GM23338 (cell line): Measurements from ENCODE around the gene LIMA1. TPM values are rescaled to one million over a fixed set of nuclear protein-coding genes. Genes with fewer than 3 reads are reported as not detected.

Experiments
- ATAC-seq: fragments of 200-7000 bp; cut with Tn5 transposase; 3 replicates; pipeline ENCODE4 v1.9.1; 2020
- DNase-seq: peaks from one replicate; pipeline ENCODE4 v3.0.0-alpha.2; 2015; ENCODE audit warnings: low spot score
- H2AFZ ChIP-seq: fragments of 200-600 bp; sonication (generic); 2 replicates; pipeline ENCODE4 v1.8.0; 2016; ENCODE audit warnings: antibody characterized with exemption, mild to moderate bottlenecking, moderate library complexity
- H3F3A ChIP-seq: fragments of 200-600 bp; sonication (generic); replicated peaks from 2 replicates; pipeline ENCODE4 v1.8.0; 2017; ENCODE audit warnings: antibody characterized with exemption, mixed run types, low read depth
- H3K27ac ChIP-seq: fragments of 200-600 bp; sonication (generic); 2 replicates; pipeline ENCODE4 v1.6.1; 2016; ENCODE audit warnings: low read depth
- H3K27me3 ChIP-seq: fragments of 200-600 bp; sonication (generic); 2 replicates; pipeline ENCODE4 v1.8.0; 2016; ENCODE audit warnings: mild to moderate bottlenecking, mixed run types, moderate library complexity; ENCODE audit not compliant: insufficient read depth
- H3K36me3 ChIP-seq: fragments of 200-600 bp; sonication (generic); 2 replicates; pipeline ENCODE4 v1.8.0; 2016; ENCODE audit warnings: mild to moderate bottlenecking; ENCODE audit not compliant: insufficient read depth
- H3K4me1 ChIP-seq: fragments of 200-600 bp; sonication (generic); 2 replicates; pipeline ENCODE4 v1.8.0; 2016; ENCODE audit warnings: mild to moderate bottlenecking, moderate library complexity; ENCODE audit not compliant: insufficient read depth
- H3K4me2 ChIP-seq: fragments of 200-600 bp; sonication (generic); 2 replicates; pipeline ENCODE4 v1.7.1; 2017; ENCODE audit warnings: mixed run types
- H3K4me3 ChIP-seq: fragments of 200-600 bp; sonication (generic); 2 replicates; pipeline ENCODE4 v1.6.1; 2016; ENCODE audit warnings: mixed run types
- H3K79me2 ChIP-seq: fragments of 200-600 bp; sonication (generic); replicated peaks from 2 replicates; pipeline ENCODE4 v1.8.0; 2017; ENCODE audit warnings: mild to moderate bottlenecking; ENCODE audit not compliant: insufficient read depth
- H3K9me2 ChIP-seq: fragments of 200-600 bp; sonication (generic); 2 replicates; pipeline ENCODE4 v1.8.0; 2017; ENCODE audit not compliant: insufficient read depth
- H4K20me1 ChIP-seq: fragments of 200-600 bp; sonication (generic); replicated peaks from 2 replicates; pipeline ENCODE4 v1.8.0; 2017; ENCODE audit warnings: mild to moderate bottlenecking; ENCODE audit not compliant: insufficient read depth
- H3K27ac Mint-ChIP-seq: 2 replicates; pipeline ENCODE4 v1.8.0; 2020; ENCODE audit warnings: inconsistent platforms, mild to moderate bottlenecking, moderate library complexity, mixed read lengths
- H3K27me3 Mint-ChIP-seq: 3 replicates; pipeline ENCODE4 v1.8.0; 2022; ENCODE audit warnings: low read depth, mild to moderate bottlenecking, moderate library complexity, mixed read lengths, inconsistent platforms; ENCODE audit not compliant: insufficient read depth, poor library complexity
- H3K36me3 Mint-ChIP-seq: 3 replicates; pipeline ENCODE4 v1.8.0; 2021; ENCODE audit warnings: low read depth, mild to moderate bottlenecking, inconsistent platforms, moderate library complexity, mixed read lengths
- H3K4me1 Mint-ChIP-seq: 3 replicates; pipeline ENCODE4 v1.8.0; 2020; ENCODE audit warnings: mild to moderate bottlenecking, inconsistent platforms, mixed read lengths
- H3K4me3 Mint-ChIP-seq: 3 replicates; pipeline ENCODE4 v1.8.0; 2021; ENCODE audit warnings: moderate library complexity, mild to moderate bottlenecking, inconsistent platforms, mixed read lengths
- H3K9me3 Mint-ChIP-seq: 3 replicates; pipeline ENCODE4 v1.8.0; 2020; ENCODE audit warnings: moderate library complexity, mild to moderate bottlenecking, inconsistent platforms, mixed read lengths
- CREB1 ChIP-seq: fragments of 250-450 bp; sonication (Bioruptor Pico); IDR thresholded peaks from 2 replicates; pipeline ENCODE4 v1.5.0; 2020; ENCODE audit warnings: low read depth, mild to moderate bottlenecking, moderate library complexity
- CTCF ChIP-seq, 2 experiments: fragments of 200-600 bp in 1 of 2; sonication (generic) in 1 of 2; conservative IDR thresholded peaks; 2 replicates each; pipeline versions ENCODE4 v1.5.1 to v1.6.1; 2016 to 2017; ENCODE audit warnings: antibody characterized with exemption in 2 of 2, low read depth in 2 of 2, mild to moderate bottlenecking in 2 of 2, moderate library complexity in 1 of 2
- ETS1 ChIP-seq: IDR thresholded peaks from 2 replicates; pipeline ENCODE4 v1.6.1; 2016; ENCODE audit warnings: antibody characterized with exemption
- EZH2 ChIP-seq: fragments of 200-600 bp; sonication (generic); IDR thresholded peaks from one replicate; pipeline ENCODE4 v1.8.0; 2017; ENCODE audit warnings: antibody characterized with exemption, mild to moderate bottlenecking, low read depth; ENCODE audit not compliant: unreplicated experiment
- EZH2phosphoT487 ChIP-seq: fragments of 200-600 bp; sonication (generic); IDR thresholded peaks from one replicate; pipeline ENCODE4 v1.8.1; 2018; ENCODE audit warnings: antibody characterized with exemption; ENCODE audit not compliant: unreplicated experiment
- JUNB ChIP-seq: IDR thresholded peaks from one replicate; pipeline ENCODE4 v1.6.1; 2016; ENCODE audit warnings: antibody characterized with exemption; ENCODE audit not compliant: unreplicated experiment
- NANOG ChIP-seq: IDR thresholded peaks from 2 replicates; pipeline ENCODE4 v1.6.1; 2016; ENCODE audit warnings: antibody characterized with exemption, borderline replicate concordance
- POLR2AphosphoS5 ChIP-seq: IDR thresholded peaks from 2 replicates; pipeline ENCODE4 v1.6.1; 2016; ENCODE audit warnings: antibody characterized with exemption, low read depth
- REST ChIP-seq: IDR thresholded peaks from one replicate; pipeline ENCODE4 v1.6.1; 2018; ENCODE audit warnings: antibody characterized with exemption; ENCODE audit not compliant: unreplicated experiment
- STAT1 ChIP-seq: IDR thresholded peaks from one replicate; pipeline ENCODE4 v1.6.1; 2016; ENCODE audit warnings: antibody characterized with exemption; ENCODE audit not compliant: unreplicated experiment
- ZNF114 ChIP-seq: fragments of 250-450 bp; sonication (Bioruptor Pico); IDR thresholded peaks from 2 replicates; pipeline ENCODE4 v1.5.0; 2020; ENCODE audit warnings: mild to moderate bottlenecking, moderate library complexity
- ZNF331 ChIP-seq: fragments of 250-450 bp; sonication (Bioruptor Pico); IDR thresholded peaks from 2 replicates; pipeline ENCODE4 v1.5.0; 2020; ENCODE audit warnings: low read depth, mild to moderate bottlenecking, moderate library complexity
- ZNF462 ChIP-seq: fragments of 250-450 bp; sonication (Bioruptor Pico); IDR thresholded peaks from 2 replicates; pipeline ENCODE4 v1.5.0; 2020; ENCODE audit warnings: mild to moderate bottlenecking, moderate library complexity
- polyA plus RNA-seq: library from polyadenylated mRNA; unstranded; fragments of >200 nt; fragmentation: Nextera tagmentation; extraction: Ambion mirVana; gene quantifications from 2 replicates; pipeline ENCODE4 v1.2.1, GENCODE V29; 2016
- total RNA-seq: library from RNA; depleted of rRNA; stranded (reverse); fragments of >200 nt; shearing (Covaris generic); gene quantifications from 2 replicates; pipeline ENCODE4 v1.2.3, GENCODE V29; 2014

The LIMA1 gene
- total and polyA plus RNA-seq, 2 experiments from 2014 or later = 27.7 to 29.6 TPM

GRCh38 chr12:50145439-50145838, 137.9 kb downstream of the LIMA1 start:
- H3K79me2 ChIP-seq = peaks cover 40% of the 10 kb centered on the region
- no peaks in the 10 kb centered on the region for H3F3A ChIP-seq
- no peak overlapping the region for H3K27ac Mint-ChIP-seq

More at GRCh38 chr12:50145439-50145838, 137.9 kb downstream of the LIMA1 start:
- Histone ChIP-seq H3K4me2 (no peak overlapping the region), H2AFZ (no peak overlapping the region), H3K4me3 (no peak overlapping the region), H3K36me3 (peaks cover 13% of the 10 kb centered on the region; the same call in 1 of the 2 replicates), H3K27ac (no peak overlapping the region), H3K9me2 (no peaks in the 10 kb centered on the region), H3K27me3 (no peaks in the 10 kb centered on the region), H4K20me1 (peaks cover 12% of the 10 kb centered on the region), H3K4me1 (no peaks in the 10 kb centered on the region)
- ATAC-seq (no peak), DNase-seq (no peak)
- H3K9me3 Mint-ChIP-seq = no peaks in the 10 kb centered on the region
- H3K36me3 Mint-ChIP-seq = peaks cover 25% of the 10 kb centered on the region; the same call in 2 of the 3 replicates
- H3K27me3 Mint-ChIP-seq = no peaks in the 10 kb centered on the region
- no peak overlapping the region for H3K4me3 Mint-ChIP-seq
- TF ChIP-seq CTCF (conservative IDR thresholded peaks at IDR 0.05; ENCODE audit: low read depth in 2 of 2) = no peak
- no peak for TF ChIP-seq STAT1
- no peak for TF ChIP-seq NANOG
- no peak for TF ChIP-seq EZH2phosphoT487
- TF ChIP-seq JUNB = no peak
- no peak for TF ChIP-seq ETS1
- no peak for TF ChIP-seq ZNF114
- TF ChIP-seq CREB1 (CRISPR knock-in tag) = no peak
- TF ChIP-seq ZNF331 (CRISPR knock-in tag) = no peak
- no peak for TF ChIP-seq EZH2
- no peak for TF ChIP-seq POLR2AphosphoS5
- no peak for TF ChIP-seq ZNF462
- TF ChIP-seq REST = no peak
- no peaks in the 10 kb centered on the region for H3K4me1 Mint-ChIP-seq
